ENCODE results near the gene LCN6. TPM values are rescaled to one million over a fixed set of nuclear protein-coding genes. Genes with fewer than 3 reads are reported as not detected.

Gene LCN6
- total and polyA plus RNA-seq, 4 donors = 1.4 to 12.3 (median 8.6) TPM; not detected in 1

DNA sequence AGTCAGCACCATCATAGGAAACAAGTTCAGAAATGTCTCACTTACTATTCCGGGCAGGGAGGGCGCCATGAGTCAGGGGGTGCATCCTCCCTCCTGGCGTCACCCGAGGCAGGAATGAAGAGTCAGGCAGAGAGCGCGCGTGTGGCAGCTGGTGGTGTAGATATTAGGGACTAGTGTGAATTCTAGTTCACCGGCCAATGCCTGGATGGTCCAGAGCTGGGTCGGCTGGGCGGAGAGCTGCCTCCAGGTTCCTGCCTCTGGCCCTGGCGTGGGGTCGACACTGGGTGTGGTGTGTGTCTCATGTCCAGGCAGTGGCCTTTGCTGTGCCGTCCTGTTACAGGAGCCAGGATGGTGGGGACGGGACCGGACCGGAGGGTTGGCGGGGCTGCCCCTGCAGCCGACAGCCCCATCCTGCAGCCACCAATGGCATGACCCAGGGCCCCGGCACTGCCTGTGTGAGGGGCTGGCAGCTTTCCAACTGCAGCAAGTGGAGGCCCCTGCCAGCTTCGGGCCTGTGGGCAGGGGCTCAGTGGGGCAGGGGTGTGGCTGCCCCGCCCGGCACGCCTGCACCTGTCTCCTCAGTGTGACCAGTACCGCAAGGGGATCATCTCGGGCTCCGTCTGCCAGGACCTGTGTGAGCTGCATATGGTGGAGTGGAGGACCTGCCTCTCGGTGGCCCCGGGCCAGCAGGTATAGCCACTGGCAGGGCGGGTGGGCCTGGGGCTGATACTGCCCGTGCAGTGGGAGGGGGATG, 26.8 kb downstream of the LCN6 start:
- Histone ChIP-seq H3K9ac (ENCODE audit: insufficient read depth in 1 of 2, low read length in 2 of 2) (no peak overlapping the region), H3K4me3 (no peak overlapping the region), H3K27ac (ENCODE audit: low read depth in 1 of 2, low read length in 1 of 2) (peak overlapping the region; percentile 38 to 68), H3K27me3 (ENCODE audit: control insufficient read depth in 3 of 3, insufficient read depth in 3 of 3, low read length in 2 of 3) (no peaks in the 10 kb centered on the region), H3K9me3 (ENCODE audit: control insufficient read depth in 4 of 4, insufficient read depth in 3 of 4, low read length in 3 of 4) (no peaks in the 10 kb centered on the region), H3K36me3 (ENCODE audit: control insufficient read depth in 4 of 4, insufficient read depth in 4 of 4, low read length in 4 of 4) (peaks cover 5 to 46% (median 23%) of the 10 kb centered on the region in 4 donors), H3K4me1 (ENCODE audit: control insufficient read depth in 5 of 5, insufficient read depth in 5 of 5, low read length in 5 of 5) (peaks cover 0 to 27% (median 19%) of the 10 kb centered on the region in 5 donors)
- no peak for DNase-seq
- no peak for ATAC-seq (ENCODE audit: insufficient read depth, low FRiP score)
- WGBS, 2 donors = 66 to 68% methylated on average over 30 of the region's 30 CpGs
- TF ChIP-seq, protein P1, sequence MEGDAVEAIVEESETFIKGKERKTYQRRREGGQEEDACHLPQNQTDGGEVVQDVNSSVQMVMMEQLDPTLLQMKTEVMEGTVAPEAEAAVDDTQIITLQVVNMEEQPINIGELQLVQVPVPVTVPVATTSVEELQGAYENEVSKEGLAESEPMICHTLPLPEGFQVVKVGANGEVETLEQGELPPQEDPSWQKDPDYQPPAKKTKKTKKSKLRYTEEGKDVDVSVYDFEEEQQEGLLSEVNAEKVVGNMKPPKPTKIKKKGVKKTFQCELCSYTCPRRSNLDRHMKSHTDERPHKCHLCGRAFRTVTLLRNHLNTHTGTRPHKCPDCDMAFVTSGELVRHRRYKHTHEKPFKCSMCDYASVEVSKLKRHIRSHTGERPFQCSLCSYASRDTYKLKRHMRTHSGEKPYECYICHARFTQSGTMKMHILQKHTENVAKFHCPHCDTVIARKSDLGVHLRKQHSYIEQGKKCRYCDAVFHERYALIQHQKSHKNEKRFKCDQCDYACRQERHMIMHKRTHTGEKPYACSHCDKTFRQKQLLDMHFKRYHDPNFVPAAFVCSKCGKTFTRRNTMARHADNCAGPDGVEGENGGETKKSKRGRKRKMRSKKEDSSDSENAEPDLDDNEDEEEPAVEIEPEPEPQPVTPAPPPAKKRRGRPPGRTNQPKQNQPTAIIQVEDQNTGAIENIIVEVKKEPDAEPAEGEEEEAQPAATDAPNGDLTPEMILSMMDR (IDR thresholded peaks at IDR 0.05; ENCODE audit: control extremely low read depth, extremely low read depth) = no peak

DNA sequence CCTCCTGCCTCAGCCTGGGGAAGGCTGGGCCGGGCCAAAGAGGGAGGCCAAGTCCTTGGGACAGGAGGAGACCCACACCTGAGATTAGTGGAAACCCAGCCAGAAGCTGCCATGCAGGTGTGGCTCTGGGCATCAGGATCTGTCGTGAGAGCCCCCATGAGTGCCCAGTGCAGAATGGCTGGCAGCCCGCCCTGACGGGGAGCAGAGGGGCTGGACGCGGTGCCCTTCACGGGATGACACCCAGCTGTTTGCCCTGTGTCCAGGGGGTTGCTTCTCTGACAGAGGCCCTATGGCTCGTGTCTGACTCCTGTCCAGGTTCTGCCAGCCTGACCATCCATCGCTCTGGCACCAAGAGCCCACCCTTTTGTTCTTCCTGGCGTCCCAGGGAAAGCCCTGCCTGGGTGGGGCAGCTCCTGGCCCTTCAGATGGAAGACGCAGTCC, 27.4 kb downstream of the LCN6 start:
- WGBS, 2 donors = 69 to 74% methylated on average over 10 to 11 of the region's 11 CpGs
- TF ChIP-seq, protein P1 (IDR thresholded peaks at IDR 0.05; ENCODE audit: control extremely low read depth, extremely low read depth) = no peak
- Histone ChIP-seq H3K9ac (ENCODE audit: insufficient read depth in 1 of 2, low read length in 2 of 2) (no peak overlapping the region), H3K27ac (ENCODE audit: low read depth in 1 of 2, low read length in 1 of 2) (peak overlapping the region; percentile 43 to 79), H3K36me3 (ENCODE audit: control insufficient read depth in 4 of 4, insufficient read depth in 4 of 4, low read length in 4 of 4) (peaks cover 5 to 41% (median 17%) of the 10 kb centered on the region in 4 donors), H3K9me3 (ENCODE audit: control insufficient read depth in 4 of 4, insufficient read depth in 3 of 4, low read length in 3 of 4) (no peaks in the 10 kb centered on the region), H3K4me1 (ENCODE audit: control insufficient read depth in 5 of 5, insufficient read depth in 5 of 5, low read length in 5 of 5) (peaks cover 0 to 23% (median 13%) of the 10 kb centered on the region in 5 donors), H3K27me3 (ENCODE audit: control insufficient read depth in 3 of 3, insufficient read depth in 3 of 3, low read length in 2 of 3) (no peaks in the 10 kb centered on the region), H3K4me3 (no peak overlapping the region)
- DNase-seq (no peak), ATAC-seq (ENCODE audit: insufficient read depth, low FRiP score) (no peak)

DNA sequence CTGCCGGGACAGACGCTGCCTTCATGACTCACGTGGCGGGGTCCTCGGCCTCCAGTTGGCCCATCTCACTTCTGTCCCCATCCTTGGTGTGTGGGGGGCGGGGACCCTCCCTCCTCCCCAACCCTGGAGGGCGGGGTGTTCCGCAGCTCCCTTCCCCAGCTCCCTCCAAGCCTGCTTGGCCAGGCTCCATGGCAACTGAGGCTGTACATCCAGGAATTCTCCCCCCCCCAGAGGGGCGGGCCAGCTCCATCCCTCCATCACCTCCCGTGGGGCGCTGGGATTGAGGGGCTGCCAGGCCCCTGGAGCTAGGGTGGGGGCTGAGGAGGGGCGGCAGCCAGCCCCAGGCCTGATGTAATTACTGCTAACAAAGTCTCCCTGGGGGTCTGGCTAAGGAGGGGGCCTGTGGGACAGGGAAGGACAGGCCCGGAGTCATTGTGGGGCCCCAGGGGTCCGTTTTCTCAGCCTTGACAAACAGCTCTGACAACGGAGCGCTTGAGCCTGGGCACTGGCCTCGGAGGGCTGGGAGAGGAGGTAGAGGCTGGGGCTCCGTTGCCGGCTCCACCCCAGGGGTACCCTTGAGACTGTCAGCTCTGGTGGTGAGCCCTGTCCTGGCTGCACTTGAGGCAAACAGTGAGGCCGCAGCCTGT, 28.0 kb downstream of the LCN6 start:
- peak overlapping the region; percentile 43 to 79 for H3K27ac ChIP-seq (ENCODE audit: low read depth in 1 of 2, low read length in 1 of 2)
- peaks cover 0 to 19% (median 11%) of the 10 kb centered on the region in 5 donors for H3K4me1 ChIP-seq (ENCODE audit: control insufficient read depth in 5 of 5, insufficient read depth in 5 of 5, low read length in 5 of 5)
- H3K9ac ChIP-seq (ENCODE audit: insufficient read depth in 1 of 2, low read length in 2 of 2) = no peak overlapping the region
- H3K4me3 ChIP-seq = no peak overlapping the region
- TF ChIP-seq, protein P1 (IDR thresholded peaks at IDR 0.05; ENCODE audit: control extremely low read depth, extremely low read depth) = no peak
- 61 to 73% methylated on average over 20 of the region's 20 CpGs for WGBS, 2 donors
- ATAC-seq (ENCODE audit: insufficient read depth, low FRiP score) (no peak), DNase-seq (peak; percentile 71 to 82 (median 75))
- peaks cover 5 to 36% (median 12%) of the 10 kb centered on the region in 4 donors for H3K36me3 ChIP-seq (ENCODE audit: control insufficient read depth in 4 of 4, insufficient read depth in 4 of 4, low read length in 4 of 4)
- no peaks in the 10 kb centered on the region for H3K27me3 ChIP-seq (ENCODE audit: control insufficient read depth in 3 of 3, insufficient read depth in 3 of 3, low read length in 2 of 3)
- no peaks in the 10 kb centered on the region for H3K9me3 ChIP-seq (ENCODE audit: control insufficient read depth in 4 of 4, insufficient read depth in 3 of 4, low read length in 3 of 4)

Data from lung (tissue), 12 donors.